Measurements from ENCODE around the gene FAM117A. TPM values are rescaled to one million over a fixed set of nuclear protein-coding genes. Genes with fewer than 3 reads are reported as not detected.

The FAM117A gene
- total and polyA plus RNA-seq, 10 of the 15 experiments (the other 5 are each of a cell fraction or from before 2014, with no cell fraction given), result 2.1 to 29.6 (median 20.0) TPM

GRCh38 chr17:49748791-49749190 is 15.1 kb downstream of the FAM117A start (continued):
- no peak; the same call in 1 of the 2 replicates for TF ChIP-seq NKRF (conservative IDR thresholded peaks at IDR 0.05)
- no peak for TF ChIP-seq ESRRA (IDR thresholded peaks at IDR 0.05; ENCODE audit: low read length)
- peak; percentile 98 for TF ChIP-seq ZNF687 (IDR thresholded peaks at IDR 0.05)
- no peak for TF ChIP-seq ZZZ3 (IDR thresholded peaks at IDR 0.05; ENCODE audit: control insufficient read depth, insufficient read length, low read depth)
- no peak for TF ChIP-seq E4F1 (IDR thresholded peaks at IDR 0.05; ENCODE audit: borderline replicate concordance, partially characterized antibody)
- peak; percentile 86 for TF ChIP-seq ATF7 (IDR thresholded peaks at IDR 0.05; ENCODE audit: low read depth)
- peak; percentile 52; the same call in 1 of the 2 replicates for TF ChIP-seq POLR2A (IDR thresholded peaks at IDR 0.05; ENCODE audit: low read depth, low read length)
- no peak for TF ChIP-seq USF1 (IDR thresholded peaks at IDR 0.05; ENCODE audit: borderline replicate concordance, extremely low read length, insufficient read depth, low read depth, low read length)
- TF ChIP-seq BRCA1 (IDR thresholded peaks at IDR 0.05; ENCODE audit: low read depth, low read length), result no peak
- TF ChIP-seq SIN3A (IDR thresholded peaks at IDR 0.05; ENCODE audit: low read depth, low read length), result no peak
- no peak for TF ChIP-seq CBX3 (IDR thresholded peaks at IDR 0.05; ENCODE audit: borderline replicate concordance, low read depth)
- no peak for TF ChIP-seq EGR1 (IDR thresholded peaks at IDR 0.05; ENCODE audit: borderline replicate concordance in 1 of 2, low read depth in 2 of 2, low read length in 2 of 2)
- no peak for TF ChIP-seq IRF3 (IDR thresholded peaks at IDR 0.05)
- peak; percentile 88 for TF ChIP-seq PAX5 (IDR thresholded peaks at IDR 0.05; ENCODE audit: borderline replicate concordance, low read depth, low read length)
- TF ChIP-seq CREM (IDR thresholded peaks at IDR 0.05; ENCODE audit: low read depth), result peak; percentile 85
- no peak for TF ChIP-seq ZNF274 (IDR thresholded peaks at IDR 0.05; ENCODE audit: insufficient read depth, insufficient read length)

All from GM12878 (cell line).